ENCODE measurements around the gene BAD. TPM values are rescaled to one million over a fixed set of nuclear protein-coding genes. Genes with fewer than 3 reads are reported as not detected.

BAD gene
- total and polyA plus RNA-seq, 2 of the 13 experiments (the other 11 are each of a cell fraction or from before 2014, with no cell fraction given), result 17.9 to 28.5 TPM

GRCh38 chr11:64269540-64270220 is 14.8 kb downstream of the BAD start (continued):
- TF ChIP-seq, protein P1, sequence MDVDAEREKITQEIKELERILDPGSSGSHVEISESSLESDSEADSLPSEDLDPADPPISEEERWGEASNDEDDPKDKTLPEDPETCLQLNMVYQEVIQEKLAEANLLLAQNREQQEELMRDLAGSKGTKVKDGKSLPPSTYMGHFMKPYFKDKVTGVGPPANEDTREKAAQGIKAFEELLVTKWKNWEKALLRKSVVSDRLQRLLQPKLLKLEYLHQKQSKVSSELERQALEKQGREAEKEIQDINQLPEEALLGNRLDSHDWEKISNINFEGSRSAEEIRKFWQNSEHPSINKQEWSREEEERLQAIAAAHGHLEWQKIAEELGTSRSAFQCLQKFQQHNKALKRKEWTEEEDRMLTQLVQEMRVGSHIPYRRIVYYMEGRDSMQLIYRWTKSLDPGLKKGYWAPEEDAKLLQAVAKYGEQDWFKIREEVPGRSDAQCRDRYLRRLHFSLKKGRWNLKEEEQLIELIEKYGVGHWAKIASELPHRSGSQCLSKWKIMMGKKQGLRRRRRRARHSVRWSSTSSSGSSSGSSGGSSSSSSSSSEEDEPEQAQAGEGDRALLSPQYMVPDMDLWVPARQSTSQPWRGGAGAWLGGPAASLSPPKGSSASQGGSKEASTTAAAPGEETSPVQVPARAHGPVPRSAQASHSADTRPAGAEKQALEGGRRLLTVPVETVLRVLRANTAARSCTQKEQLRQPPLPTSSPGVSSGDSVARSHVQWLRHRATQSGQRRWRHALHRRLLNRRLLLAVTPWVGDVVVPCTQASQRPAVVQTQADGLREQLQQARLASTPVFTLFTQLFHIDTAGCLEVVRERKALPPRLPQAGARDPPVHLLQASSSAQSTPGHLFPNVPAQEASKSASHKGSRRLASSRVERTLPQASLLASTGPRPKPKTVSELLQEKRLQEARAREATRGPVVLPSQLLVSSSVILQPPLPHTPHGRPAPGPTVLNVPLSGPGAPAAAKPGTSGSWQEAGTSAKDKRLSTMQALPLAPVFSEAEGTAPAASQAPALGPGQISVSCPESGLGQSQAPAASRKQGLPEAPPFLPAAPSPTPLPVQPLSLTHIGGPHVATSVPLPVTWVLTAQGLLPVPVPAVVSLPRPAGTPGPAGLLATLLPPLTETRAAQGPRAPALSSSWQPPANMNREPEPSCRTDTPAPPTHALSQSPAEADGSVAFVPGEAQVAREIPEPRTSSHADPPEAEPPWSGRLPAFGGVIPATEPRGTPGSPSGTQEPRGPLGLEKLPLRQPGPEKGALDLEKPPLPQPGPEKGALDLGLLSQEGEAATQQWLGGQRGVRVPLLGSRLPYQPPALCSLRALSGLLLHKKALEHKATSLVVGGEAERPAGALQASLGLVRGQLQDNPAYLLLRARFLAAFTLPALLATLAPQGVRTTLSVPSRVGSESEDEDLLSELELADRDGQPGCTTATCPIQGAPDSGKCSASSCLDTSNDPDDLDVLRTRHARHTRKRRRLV (CRISPR knock-in tag; IDR thresholded peaks at IDR 0.05), result peak; percentile 18; the same call in 1 of the 2 replicates
- no peak for TF ChIP-seq NR1H2 (CRISPR knock-in tag; IDR thresholded peaks at IDR 0.05; ENCODE audit: borderline replicate concordance, low read depth)
- TF ChIP-seq JUNB (CRISPR knock-in tag; IDR thresholded peaks at IDR 0.05; ENCODE audit: borderline replicate concordance), result no peak
- no peak for TF ChIP-seq FOSL1 (CRISPR knock-in tag; IDR thresholded peaks at IDR 0.05; ENCODE audit: borderline replicate concordance)
- TF ChIP-seq PTBP1 (IDR thresholded peaks at IDR 0.05; ENCODE audit: low read depth, low read length, poor library complexity, severe bottlenecking), result no peak
- TF ChIP-seq SUZ12 (IDR thresholded peaks at IDR 0.05; ENCODE audit: low read depth, low read length), result no peak
- no peak for TF ChIP-seq MYNN (CRISPR knock-in tag; IDR thresholded peaks at IDR 0.05; ENCODE audit: low read depth)
- TF ChIP-seq, protein P2, sequence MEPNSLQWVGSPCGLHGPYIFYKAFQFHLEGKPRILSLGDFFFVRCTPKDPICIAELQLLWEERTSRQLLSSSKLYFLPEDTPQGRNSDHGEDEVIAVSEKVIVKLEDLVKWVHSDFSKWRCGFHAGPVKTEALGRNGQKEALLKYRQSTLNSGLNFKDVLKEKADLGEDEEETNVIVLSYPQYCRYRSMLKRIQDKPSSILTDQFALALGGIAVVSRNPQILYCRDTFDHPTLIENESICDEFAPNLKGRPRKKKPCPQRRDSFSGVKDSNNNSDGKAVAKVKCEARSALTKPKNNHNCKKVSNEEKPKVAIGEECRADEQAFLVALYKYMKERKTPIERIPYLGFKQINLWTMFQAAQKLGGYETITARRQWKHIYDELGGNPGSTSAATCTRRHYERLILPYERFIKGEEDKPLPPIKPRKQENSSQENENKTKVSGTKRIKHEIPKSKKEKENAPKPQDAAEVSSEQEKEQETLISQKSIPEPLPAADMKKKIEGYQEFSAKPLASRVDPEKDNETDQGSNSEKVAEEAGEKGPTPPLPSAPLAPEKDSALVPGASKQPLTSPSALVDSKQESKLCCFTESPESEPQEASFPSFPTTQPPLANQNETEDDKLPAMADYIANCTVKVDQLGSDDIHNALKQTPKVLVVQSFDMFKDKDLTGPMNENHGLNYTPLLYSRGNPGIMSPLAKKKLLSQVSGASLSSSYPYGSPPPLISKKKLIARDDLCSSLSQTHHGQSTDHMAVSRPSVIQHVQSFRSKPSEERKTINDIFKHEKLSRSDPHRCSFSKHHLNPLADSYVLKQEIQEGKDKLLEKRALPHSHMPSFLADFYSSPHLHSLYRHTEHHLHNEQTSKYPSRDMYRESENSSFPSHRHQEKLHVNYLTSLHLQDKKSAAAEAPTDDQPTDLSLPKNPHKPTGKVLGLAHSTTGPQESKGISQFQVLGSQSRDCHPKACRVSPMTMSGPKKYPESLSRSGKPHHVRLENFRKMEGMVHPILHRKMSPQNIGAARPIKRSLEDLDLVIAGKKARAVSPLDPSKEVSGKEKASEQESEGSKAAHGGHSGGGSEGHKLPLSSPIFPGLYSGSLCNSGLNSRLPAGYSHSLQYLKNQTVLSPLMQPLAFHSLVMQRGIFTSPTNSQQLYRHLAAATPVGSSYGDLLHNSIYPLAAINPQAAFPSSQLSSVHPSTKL (CRISPR knock-in tag; IDR thresholded peaks at IDR 0.05), result no peak; the same call in none of the 2 replicates
- TF ChIP-seq, protein P3, sequence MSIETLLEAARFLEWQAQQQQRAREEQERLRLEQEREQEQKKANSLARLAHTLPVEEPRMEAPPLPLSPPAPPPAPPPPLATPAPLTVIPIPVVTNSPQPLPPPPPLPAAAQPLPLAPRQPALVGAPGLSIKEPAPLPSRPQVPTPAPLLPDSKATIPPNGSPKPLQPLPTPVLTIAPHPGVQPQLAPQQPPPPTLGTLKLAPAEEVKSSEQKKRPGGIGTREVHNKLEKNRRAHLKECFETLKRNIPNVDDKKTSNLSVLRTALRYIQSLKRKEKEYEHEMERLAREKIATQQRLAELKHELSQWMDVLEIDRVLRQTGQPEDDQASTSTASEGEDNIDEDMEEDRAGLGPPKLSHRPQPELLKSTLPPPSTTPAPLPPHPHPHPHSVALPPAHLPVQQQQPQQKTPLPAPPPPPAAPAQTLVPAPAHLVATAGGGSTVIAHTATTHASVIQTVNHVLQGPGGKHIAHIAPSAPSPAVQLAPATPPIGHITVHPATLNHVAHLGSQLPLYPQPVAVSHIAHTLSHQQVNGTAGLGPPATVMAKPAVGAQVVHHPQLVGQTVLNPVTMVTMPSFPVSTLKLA (IDR thresholded peaks at IDR 0.05), result peak; percentile 25; the same call in 1 of the 2 replicates
- no peak for TF ChIP-seq ZNF253 (CRISPR knock-in tag; IDR thresholded peaks at IDR 0.05; ENCODE audit: borderline replicate concordance)
- TF ChIP-seq, protein P4, sequence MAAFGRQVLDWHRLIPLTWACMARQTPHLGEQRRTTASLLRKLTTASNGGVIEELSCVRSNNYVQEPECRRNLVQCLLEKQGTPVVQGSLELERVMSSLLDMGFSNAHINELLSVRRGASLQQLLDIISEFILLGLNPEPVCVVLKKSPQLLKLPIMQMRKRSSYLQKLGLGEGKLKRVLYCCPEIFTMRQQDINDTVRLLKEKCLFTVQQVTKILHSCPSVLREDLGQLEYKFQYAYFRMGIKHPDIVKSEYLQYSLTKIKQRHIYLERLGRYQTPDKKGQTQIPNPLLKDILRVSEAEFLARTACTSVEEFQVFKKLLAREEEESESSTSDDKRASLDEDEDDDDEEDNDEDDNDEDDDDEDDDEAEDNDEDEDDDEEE (CRISPR knock-in tag; IDR thresholded peaks at IDR 0.05), result no peak
- TF ChIP-seq ZNF672 (CRISPR knock-in tag; IDR thresholded peaks at IDR 0.05), result no peak
- TF ChIP-seq HDAC1 (CRISPR knock-in tag; IDR thresholded peaks at IDR 0.05), result peak; percentile 78; the same call in 1 of the 2 replicates
- 0 out of 2 replicates have a peak, but pooled peaks have one; percentile 15 for TF ChIP-seq SATB2 (CRISPR knock-in tag; IDR thresholded peaks at IDR 0.05)
- TF ChIP-seq ZFP82 (CRISPR knock-in tag; IDR thresholded peaks at IDR 0.05; ENCODE audit: borderline replicate concordance), result 0 out of 2 replicates have a peak, but pooled peaks have one; percentile 37
- no peak; the same call in 1 of the 2 replicates for TF ChIP-seq ZNF761 (CRISPR knock-in tag; conservative IDR thresholded peaks at IDR 0.05)
- TF ChIP-seq ZFP36L2 (CRISPR knock-in tag; IDR thresholded peaks at IDR 0.05), result no peak
- TF ChIP-seq SMAD9 (CRISPR knock-in tag; IDR thresholded peaks at IDR 0.05), result 0 out of 2 replicates have a peak, but pooled peaks have one; percentile 55
